HepG2 (cell line): ENCODE results near the gene SPECC1L. TPM values are rescaled to one million over a fixed set of nuclear protein-coding genes. Genes with fewer than 3 reads are reported as not detected.

Source experiments
- ATAC-seq: fragments of 200-7000 bp; cut with Tn5 transposase; 3 replicates; pipeline ENCODE4 v1.9.1; 2020; ENCODE audit warnings: mild to moderate bottlenecking, moderate library complexity
- BruUV-seq: library from RNA; stranded (reverse); fragments of 400-500 nt; replicated peaks from 2 replicates; lab custom pipeline; 2021; lab: Mats Ljungman, UMichigan
- CTCF ChIA-PET: fragments of 300-600 bp; formaldehyde crosslinking; extraction: SDS; loops from one replicate; lab custom pipeline; 2021; ENCODE audit warnings: low total read pairs, inconsistent platforms, low intra/inter-chr PET ratio; lab: Yijun Ruan, JAX
- POLR2A ChIA-PET: fragments of 350-600 bp; sonication (Branson Sonifier 250); formaldehyde crosslinking; loops from one replicate; lab custom pipeline; 2020; ENCODE audit warnings: antibody characterized with exemption, inconsistent platforms; lab: Yijun Ruan, JAX
- DNase-seq: peaks from one replicate; pipeline ENCODE4 v3.0.0-alpha.2; 2015; ENCODE audit warnings: low spot score
- FAIRE-seq: peaks from 3 replicates; lab custom pipeline; 2011; peaks lifted over from hg19 to GRCh38; lab: Jason Lieb, UNC
- H2AFZ ChIP-seq: one replicate; pipeline ENCODE4 v1.6.1; 2011; ENCODE audit warnings: low read length, inconsistent platforms
- H3K27ac ChIP-seq: fragments of 300-600 bp; 3 replicates; pipeline ENCODE4 v1.8.0; 2011; ENCODE audit warnings: mixed run types, mild to moderate bottlenecking, mixed read lengths, low read length, inconsistent platforms; ENCODE audit not compliant: insufficient read depth; ENCODE audit errors: extremely low read length
- H3K27me3 ChIP-seq, 2 experiments: fragments of 200-600 bp in 1 of 2; 2 replicates in 1 of 2; 3 replicates in 1 of 2; pipeline versions ENCODE4 v1.6.0 to v1.8.0; 2011; ENCODE audit warnings: low read length in 2 of 2, mild to moderate bottlenecking in 2 of 2, moderate library complexity in 2 of 2, inconsistent platforms in 1 of 2; ENCODE audit not compliant: insufficient read depth in 2 of 2, control insufficient read depth in 1 of 2
- H3K36me3 ChIP-seq, 2 experiments: fragments of 200-600 bp in 1 of 2; replicated peaks in 1 of 2; 2 replicates in 1 of 2; 3 replicates in 1 of 2; pipeline versions ENCODE4 v1.5.1 to v1.8.0; 2011; ENCODE audit warnings: low read length in 2 of 2, inconsistent platforms in 1 of 2; ENCODE audit not compliant: insufficient read depth in 2 of 2, control insufficient read depth in 1 of 2
- H3K4me1 ChIP-seq: 2 replicates; pipeline ENCODE4 v1.5.1; 2012; ENCODE audit warnings: low read length, inconsistent platforms; ENCODE audit not compliant: insufficient read depth
- H3K4me2 ChIP-seq: 2 replicates; pipeline ENCODE4 v1.6.0; 2011; ENCODE audit warnings: low read depth, low read length, inconsistent platforms
- H3K4me3 ChIP-seq, 3 experiments: fragments of 200-600 bp in 1 of 3; sonication (generic), shearing (Covaris generic) in 1 of 3; replicated peaks in 1 of 3; 2 replicates each; pipeline ENCODE4 v1.5.1; 2011 to 2016; ENCODE audit warnings: low read length in 3 of 3, inconsistent platforms in 2 of 3, low read depth in 2 of 3, mild to moderate bottlenecking in 2 of 3, control low read depth in 1 of 3, mixed read lengths in 1 of 3; ENCODE audit not compliant: insufficient read depth in 1 of 3
- H3K79me2 ChIP-seq: one replicate; pipeline ENCODE4 v1.6.1; 2011; ENCODE audit warnings: low read length, inconsistent platforms; ENCODE audit not compliant: insufficient read depth
- H3K9ac ChIP-seq: 2 replicates; pipeline ENCODE4 v1.6.0; 2011; ENCODE audit warnings: mild to moderate bottlenecking, low read depth, low read length, inconsistent platforms; ENCODE audit not compliant: insufficient read depth
- H3K9me3 ChIP-seq: 2 replicates; pipeline ENCODE4 v1.5.1; 2012; ENCODE audit warnings: mild to moderate bottlenecking, low read length
- H4K20me1 ChIP-seq: 2 replicates; pipeline ENCODE4 v1.6.0; 2011; ENCODE audit warnings: inconsistent platforms, mild to moderate bottlenecking, low read length, moderate library complexity; ENCODE audit not compliant: insufficient read depth
- ATF7 ChIP-seq, 2 experiments: fragments of 450-650 bp in 1 of 2; sonication (generic) in 1 of 2; formaldehyde crosslinking in 1 of 2; IDR thresholded peaks; 2 replicates each; pipeline versions ENCODE4 v1.4.0 to v1.6.1; 2016 to 2020; ENCODE audit warnings: antibody characterized with exemption in 1 of 2, mild to moderate bottlenecking in 1 of 2, missing genetic modification reagents in 1 of 2
- ELF3 ChIP-seq: IDR thresholded peaks from 2 replicates; pipeline ENCODE4 v1.6.1; 2016; ENCODE audit warnings: missing genetic modification reagents, missing compliant biosample characterization
- HMG20A ChIP-seq: IDR thresholded peaks from 2 replicates; pipeline ENCODE4 v1.6.1; 2016; ENCODE audit warnings: borderline replicate concordance
- NFYB ChIP-seq: sonication (generic); formaldehyde crosslinking; IDR thresholded peaks from 2 replicates; pipeline ENCODE4 v1.4.0; 2020; ENCODE audit warnings: missing genetic modification reagents
- NRL ChIP-seq: sonication (generic); formaldehyde crosslinking; IDR thresholded peaks from 2 replicates; pipeline ENCODE4 v1.5.0; 2020; ENCODE audit warnings: missing genetic modification reagents, mild to moderate bottlenecking, moderate library complexity, borderline replicate concordance
- POGZ ChIP-seq: sonication (generic); formaldehyde crosslinking; IDR thresholded peaks from 2 replicates; pipeline ENCODE4 v1.4.0; 2020; ENCODE audit warnings: mild to moderate bottlenecking, missing genetic modification reagents
- SMARCE1 ChIP-seq: fragments of 450-650 bp; IDR thresholded peaks from 2 replicates; pipeline ENCODE4 v1.6.1; 2017; ENCODE audit warnings: borderline replicate concordance
- SP4 ChIP-seq: sonication (generic); formaldehyde crosslinking; IDR thresholded peaks from 2 replicates; pipeline ENCODE4 v1.8.1; 2023; ENCODE audit warnings: mild to moderate bottlenecking, missing genetic modification reagents
- ZMYM4 ChIP-seq: sonication (generic); formaldehyde crosslinking; IDR thresholded peaks from 2 replicates; pipeline ENCODE4 v1.8.1; 2023; ENCODE audit warnings: mild to moderate bottlenecking, missing genetic modification reagents
- ZNF674 ChIP-seq: sonication (generic); formaldehyde crosslinking; IDR thresholded peaks from 2 replicates; pipeline ENCODE4 v1.5.0; 2020; ENCODE audit warnings: low read depth, mild to moderate bottlenecking, missing genetic modification reagents
- in situ Hi-C: cut with HindIII; loops from 2 replicates; pipeline ENCODE4 v1.10.0; 2017; ENCODE audit warnings: low pct_unique_long_range_greater_than_20kb; ENCODE audit not compliant: extremely low pct_ligation_motif_present
- intact Hi-C: fragments of 100-400 bp; cut with micrococcal nuclease; formaldehyde crosslinking; loops from one replicate; pipeline ENCODE4 v1.10.0; 2022; ENCODE audit not compliant: unreplicated experiment
- polyA plus RNA-seq, 8 experiments: library from polyadenylated mRNA; depleted of rRNA in 3 of 8; stranded (reverse) in 7 of 8; unstranded in 1 of 8; fragments of >200 nt; fragmentation: Illumina TruSeq in 4 of 8; extraction: Trizol in 4 of 8; gene quantifications; 2 replicates each; pipeline versions ENCODE4 v1.2.1 to v1.2.3, GENCODE V29; 2011 to 2016; ENCODE audit warnings: low read depth in 4 of 8, missing spikeins in 1 of 8, mixed read lengths in 1 of 8; ENCODE audit not compliant: insufficient read depth in 1 of 8
- total RNA-seq, 5 experiments: library from RNA; depleted of rRNA; stranded (reverse); fragments of >200 nt; fragmentation: Illumina TruSeq; extraction: Trizol; gene quantifications; 2 replicates each; pipeline ENCODE4 v1.2.3, GENCODE V29; 2016; ENCODE audit warnings: low read depth in 1 of 5
- TF ChIP-seq, protein P1 (sequence below): sonication (generic); formaldehyde crosslinking; IDR thresholded peaks from 2 replicates; pipeline ENCODE4 v1.5.1; 2020; ENCODE audit warnings: missing genetic modification reagents, mild to moderate bottlenecking, borderline replicate concordance
- TF ChIP-seq, protein P2 (sequence below): sonication (generic); formaldehyde crosslinking; IDR thresholded peaks from 2 replicates; pipeline ENCODE4 v1.8.1; 2022; ENCODE audit warnings: low read depth, mild to moderate bottlenecking, missing genetic modification reagents
- TF ChIP-seq, protein P3 (sequence below): sonication (generic); formaldehyde crosslinking; IDR thresholded peaks from 2 replicates; pipeline ENCODE4 v1.4.0; 2020; ENCODE audit warnings: mild to moderate bottlenecking, missing genetic modification reagents
- TF ChIP-seq, protein P4 (sequence below): IDR thresholded peaks from 2 replicates; pipeline ENCODE4 v1.6.1; 2012; ENCODE audit warnings: inconsistent platforms

SPECC1L gene
- total and polyA plus RNA-seq, 2 of the 13 experiments (the other 11 are each of a cell fraction or from before 2014, with no cell fraction given): 14.1 to 30.3 TPM

DNA sequence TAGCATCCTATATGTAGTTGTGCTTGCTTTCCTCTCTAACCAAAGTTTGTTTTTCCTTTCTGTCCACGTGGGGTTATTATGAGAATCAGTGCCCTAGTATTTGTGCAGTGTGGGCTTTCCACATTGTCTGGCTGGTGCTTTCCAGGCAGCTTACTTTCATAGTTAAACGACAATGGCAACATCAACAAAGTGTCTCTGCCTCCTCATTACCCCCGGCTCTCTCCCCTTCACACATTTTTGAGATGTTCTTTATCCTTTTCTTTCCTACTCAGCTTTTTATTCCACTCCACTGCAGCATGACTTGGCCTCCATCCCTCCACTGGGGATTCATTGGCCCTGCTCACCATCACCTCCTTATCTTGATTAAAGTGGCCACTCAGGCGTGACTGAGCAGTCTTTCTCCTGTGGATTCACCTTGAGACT, 19.1 kb downstream of the SPECC1L start (continued):
- TF ChIP-seq ZNF674: no peak
- TF ChIP-seq, protein P1, sequence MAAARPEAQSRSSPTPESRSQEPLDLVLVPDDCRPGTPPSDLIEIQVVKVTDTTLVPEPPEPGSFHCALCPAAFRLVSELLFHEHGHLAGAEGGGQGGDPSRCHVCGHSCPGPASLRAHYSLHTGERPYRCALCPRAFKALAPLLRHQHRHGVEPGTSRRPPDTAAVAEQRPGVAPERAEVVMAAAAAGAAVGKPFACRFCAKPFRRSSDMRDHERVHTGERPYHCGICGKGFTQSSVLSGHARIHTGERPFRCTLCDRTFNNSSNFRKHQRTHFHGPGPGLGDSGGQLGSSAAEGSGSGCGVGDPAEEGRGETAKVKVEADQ (CRISPR knock-in tag): no peak

DNA sequence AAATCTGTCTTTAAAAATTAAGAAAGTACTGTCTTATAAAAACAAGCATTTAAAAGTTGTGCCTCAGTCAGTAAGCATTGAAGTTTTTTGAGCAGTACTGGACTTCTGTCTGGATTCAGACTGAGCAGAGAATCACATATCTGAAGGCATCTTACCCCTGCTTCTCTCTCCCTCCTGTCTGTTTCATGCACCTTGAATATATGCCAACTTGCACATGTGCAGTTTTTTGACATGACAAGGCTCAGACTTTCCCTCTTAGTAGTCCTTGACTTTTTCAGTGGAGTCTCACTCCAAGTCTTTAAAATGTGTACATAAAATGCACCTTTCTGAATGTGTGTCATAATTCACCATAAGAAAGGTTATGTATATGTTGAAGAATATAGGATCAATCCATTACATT, 19.8 kb downstream of the SPECC1L start:
- H3K9ac ChIP-seq: no peak overlapping the region
- no peak for FAIRE-seq
- H3K27ac ChIP-seq: no peak overlapping the region
- no peak overlapping the region for H3K4me2 ChIP-seq
- no peak for DNase-seq
- no peak for ATAC-seq
- POLR2A ChIA-PET: no interaction called here
- intact Hi-C loops (no loop called here), in situ Hi-C loops (no loop called here)
- no peaks in the 10 kb centered on the region for H3K36me3 ChIP-seq
- no TSS peak for BruUV-seq
- TF ChIP-seq ATF7 (IDR thresholded peaks at IDR 0.05) (no peak), ATF7 (CRISPR knock-in tag; IDR thresholded peaks at IDR 0.05) (no peak), ELF3 (CRISPR knock-in tag) (no peak), NRL (no peak), NFYB (CRISPR knock-in tag) (no peak), HMG20A (CRISPR knock-in tag) (no peak), POGZ (CRISPR knock-in tag) (no peak), SMARCE1 (no peak), ZMYM4 (CRISPR knock-in tag) (no peak), SP4 (CRISPR knock-in tag) (no peak)
- TF ChIP-seq, protein P2, sequence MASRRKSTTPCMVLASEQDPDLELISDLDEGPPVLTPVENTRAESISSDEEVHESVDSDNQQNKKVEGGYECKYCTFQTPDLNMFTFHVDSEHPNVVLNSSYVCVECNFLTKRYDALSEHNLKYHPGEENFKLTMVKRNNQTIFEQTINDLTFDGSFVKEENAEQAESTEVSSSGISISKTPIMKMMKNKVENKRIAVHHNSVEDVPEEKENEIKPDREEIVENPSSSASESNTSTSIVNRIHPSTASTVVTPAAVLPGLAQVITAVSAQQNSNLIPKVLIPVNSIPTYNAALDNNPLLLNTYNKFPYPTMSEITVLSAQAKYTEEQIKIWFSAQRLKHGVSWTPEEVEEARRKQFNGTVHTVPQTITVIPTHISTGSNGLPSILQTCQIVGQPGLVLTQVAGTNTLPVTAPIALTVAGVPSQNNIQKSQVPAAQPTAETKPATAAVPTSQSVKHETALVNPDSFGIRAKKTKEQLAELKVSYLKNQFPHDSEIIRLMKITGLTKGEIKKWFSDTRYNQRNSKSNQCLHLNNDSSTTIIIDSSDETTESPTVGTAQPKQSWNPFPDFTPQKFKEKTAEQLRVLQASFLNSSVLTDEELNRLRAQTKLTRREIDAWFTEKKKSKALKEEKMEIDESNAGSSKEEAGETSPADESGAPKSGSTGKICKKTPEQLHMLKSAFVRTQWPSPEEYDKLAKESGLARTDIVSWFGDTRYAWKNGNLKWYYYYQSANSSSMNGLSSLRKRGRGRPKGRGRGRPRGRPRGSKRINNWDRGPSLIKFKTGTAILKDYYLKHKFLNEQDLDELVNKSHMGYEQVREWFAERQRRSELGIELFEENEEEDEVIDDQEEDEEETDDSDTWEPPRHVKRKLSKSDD (CRISPR knock-in tag): no peak
- TF ChIP-seq, protein P3, sequence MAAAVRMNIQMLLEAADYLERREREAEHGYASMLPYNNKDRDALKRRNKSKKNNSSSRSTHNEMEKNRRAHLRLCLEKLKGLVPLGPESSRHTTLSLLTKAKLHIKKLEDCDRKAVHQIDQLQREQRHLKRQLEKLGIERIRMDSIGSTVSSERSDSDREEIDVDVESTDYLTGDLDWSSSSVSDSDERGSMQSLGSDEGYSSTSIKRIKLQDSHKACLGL (CRISPR knock-in tag): no peak
- TF ChIP-seq, protein P4, sequence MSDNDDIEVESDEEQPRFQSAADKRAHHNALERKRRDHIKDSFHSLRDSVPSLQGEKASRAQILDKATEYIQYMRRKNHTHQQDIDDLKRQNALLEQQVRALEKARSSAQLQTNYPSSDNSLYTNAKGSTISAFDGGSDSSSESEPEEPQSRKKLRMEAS: no peak
- peaks cover 56% of the 10 kb centered on the region for H3K79me2 ChIP-seq
- H3K4me3 ChIP-seq: no peak overlapping the region
- no peaks in the 10 kb centered on the region for H3K27me3 ChIP-seq
- peaks cover 51% of the 10 kb centered on the region for H3K4me1 ChIP-seq
- no peaks in the 10 kb centered on the region for H4K20me1 ChIP-seq
- no peak overlapping the region for H2AFZ ChIP-seq
- CTCF ChIA-PET: no interaction called here
- H3K9me3 ChIP-seq: no peaks in the 10 kb centered on the region
